Heart left ventricle (tissue), 13 donors: ENCODE results near the gene DLX4.

Experiments
- POLR2A ChIP-seq, 2 donors: fragments of 450-650 bp; IDR thresholded peaks; one replicate each; pipeline ENCODE4 v1.6.1; 2017; ENCODE audit warnings: antibody characterized with exemption in 2 of 2, mild to moderate bottlenecking in 2 of 2, moderate library complexity in 2 of 2
- TF ChIP-seq, protein P1 (sequence below), 12 donors: fragments of 200-600 bp; sonication (generic) in 4 of 12; IDR thresholded peaks; one replicate each; pipeline versions ENCODE4 v1.5.0 to v1.8.0; 2018 to 2022; ENCODE audit warnings: antibody characterized with exemption in 12 of 12, mild to moderate bottlenecking in 5 of 12
- donor health status: ischemic (EF 13 %, LVEDD 7.1; RV severe dilation, severe dysfunction).
- donor health status: DM: no; HTN: yes; CAD: no.
- donor health status: DM: no; HTN: no; CAD: no.
- donor health status: ischemic (EF 25% LVEDD 6.9; RV normal size, moderate dysfunction).
- donor health status: ischemic (EF 25% LVEDD 5.7; RV mildly dilated, moderate dysfunction).
- donor health status: ischemic (EF 35%, LVEDD 5.7; RV mildly dilated, moderate dysfunction).
- donor health status: nonischemic (EF 11% LVEDD 7.7; RV severe dilation, severe dysfunction).
- donor health status: DM: yes; HTN: yes; CAD: no.
- donor health status: PGD.
- donor health status: ischemic (EF 29% LVEDD 5.4; RV normal size, mild dysfunction).
- donor health status: nonischemic (EF 23%, LVEDD 6.1; RV moderate dilation, normal function).

DNA sequence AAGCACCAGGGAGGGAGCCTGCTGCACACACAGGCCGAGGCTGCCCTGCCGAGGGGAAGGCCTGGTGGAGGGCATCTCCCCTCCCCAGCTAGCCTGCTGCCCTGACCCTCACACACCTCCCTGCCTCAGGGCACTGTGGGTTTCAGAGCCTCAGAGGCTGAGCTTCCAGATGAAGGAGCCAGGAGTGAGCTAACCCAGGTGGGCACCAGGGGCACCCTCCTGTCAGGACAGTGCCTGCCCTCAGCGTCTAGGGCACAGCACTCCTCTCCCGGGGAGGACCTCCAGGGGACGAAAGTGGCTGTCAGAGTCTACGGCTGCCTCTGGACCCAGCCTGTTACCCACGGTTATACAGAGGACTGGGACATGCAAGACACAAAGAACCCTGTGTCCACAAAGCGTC is 22.8 kb upstream of the DLX4 start:
- TF ChIP-seq, protein P1, sequence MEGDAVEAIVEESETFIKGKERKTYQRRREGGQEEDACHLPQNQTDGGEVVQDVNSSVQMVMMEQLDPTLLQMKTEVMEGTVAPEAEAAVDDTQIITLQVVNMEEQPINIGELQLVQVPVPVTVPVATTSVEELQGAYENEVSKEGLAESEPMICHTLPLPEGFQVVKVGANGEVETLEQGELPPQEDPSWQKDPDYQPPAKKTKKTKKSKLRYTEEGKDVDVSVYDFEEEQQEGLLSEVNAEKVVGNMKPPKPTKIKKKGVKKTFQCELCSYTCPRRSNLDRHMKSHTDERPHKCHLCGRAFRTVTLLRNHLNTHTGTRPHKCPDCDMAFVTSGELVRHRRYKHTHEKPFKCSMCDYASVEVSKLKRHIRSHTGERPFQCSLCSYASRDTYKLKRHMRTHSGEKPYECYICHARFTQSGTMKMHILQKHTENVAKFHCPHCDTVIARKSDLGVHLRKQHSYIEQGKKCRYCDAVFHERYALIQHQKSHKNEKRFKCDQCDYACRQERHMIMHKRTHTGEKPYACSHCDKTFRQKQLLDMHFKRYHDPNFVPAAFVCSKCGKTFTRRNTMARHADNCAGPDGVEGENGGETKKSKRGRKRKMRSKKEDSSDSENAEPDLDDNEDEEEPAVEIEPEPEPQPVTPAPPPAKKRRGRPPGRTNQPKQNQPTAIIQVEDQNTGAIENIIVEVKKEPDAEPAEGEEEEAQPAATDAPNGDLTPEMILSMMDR (IDR thresholded peaks at IDR 0.05): no peak
- TF ChIP-seq POLR2A (IDR thresholded peaks at IDR 0.05): no peak
